ENCODE measurements around the gene SPPL2B.
"Not testable (repeated sequence)": the region's sequence is repeated elsewhere in the genome, so short reads cannot be mapped to it uniquely, and the experiment has no call there.

The SPPL2B gene, protein sequence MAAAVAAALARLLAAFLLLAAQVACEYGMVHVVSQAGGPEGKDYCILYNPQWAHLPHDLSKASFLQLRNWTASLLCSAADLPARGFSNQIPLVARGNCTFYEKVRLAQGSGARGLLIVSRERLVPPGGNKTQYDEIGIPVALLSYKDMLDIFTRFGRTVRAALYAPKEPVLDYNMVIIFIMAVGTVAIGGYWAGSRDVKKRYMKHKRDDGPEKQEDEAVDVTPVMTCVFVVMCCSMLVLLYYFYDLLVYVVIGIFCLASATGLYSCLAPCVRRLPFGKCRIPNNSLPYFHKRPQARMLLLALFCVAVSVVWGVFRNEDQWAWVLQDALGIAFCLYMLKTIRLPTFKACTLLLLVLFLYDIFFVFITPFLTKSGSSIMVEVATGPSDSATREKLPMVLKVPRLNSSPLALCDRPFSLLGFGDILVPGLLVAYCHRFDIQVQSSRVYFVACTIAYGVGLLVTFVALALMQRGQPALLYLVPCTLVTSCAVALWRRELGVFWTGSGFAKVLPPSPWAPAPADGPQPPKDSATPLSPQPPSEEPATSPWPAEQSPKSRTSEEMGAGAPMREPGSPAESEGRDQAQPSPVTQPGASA

DNA sequence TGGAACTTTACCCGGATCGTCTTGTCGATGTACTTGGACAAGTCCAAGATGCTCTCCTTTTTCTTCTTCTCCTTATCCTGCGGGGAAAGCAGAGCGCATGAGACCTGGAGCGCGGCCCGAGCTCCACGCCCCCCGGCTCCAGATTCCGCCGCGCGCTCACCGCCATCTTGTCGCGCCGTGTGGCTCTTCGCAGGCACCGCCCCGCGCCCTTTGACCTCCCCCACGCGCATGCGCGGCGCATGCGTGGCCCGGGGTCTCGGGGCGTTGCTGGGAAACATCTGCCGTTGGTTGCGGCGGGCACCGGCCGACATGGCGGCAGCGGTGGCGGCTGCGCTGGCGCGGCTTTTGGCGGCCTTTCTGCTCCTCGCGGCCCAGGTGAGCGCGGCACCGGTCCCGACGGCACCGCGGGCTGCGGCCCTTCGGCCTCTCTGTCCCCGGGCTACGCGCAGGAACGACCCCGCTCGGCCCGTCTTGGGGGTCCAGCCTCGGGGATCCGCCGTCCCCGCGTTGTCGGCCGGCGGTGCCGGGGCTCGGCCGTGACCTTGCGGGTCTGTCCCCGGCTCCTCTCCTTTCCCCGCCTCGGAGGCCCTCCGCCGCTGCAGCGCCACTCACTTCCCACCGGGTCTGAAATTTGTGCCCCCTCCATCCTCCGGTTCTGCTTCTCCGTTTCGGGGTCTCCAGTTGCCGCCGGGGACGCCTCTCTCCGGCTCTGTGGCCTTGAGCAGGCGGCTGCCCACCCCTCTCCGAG lies at the start of gene SPPL2B, which contains the start of gene LSM7:
Gene SPPL2B (plus strand): TSS at position 284 of the 748 bp plus-strand sequence. CDS start 26 bp downstream, at position 310.
Gene LSM7 (minus strand): TSS at position 186 of the 748 bp plus-strand sequence. CDS start 20 bp downstream, at position 166.
- DNase-seq (ENCODE audit: low read depth), result peak; percentile 50
- TF ChIP-seq CTCF (IDR thresholded peaks at IDR 0.05; ENCODE audit: low read depth, low read length, missing control alignments), result no peak
- H3K4me3 ChIP-seq (ENCODE audit: low read depth, low read length), result peak within 1 kb of the TSS; percentile 98

- DNase-seq (ENCODE audit: low read depth), result no peak
- H3K4me3 ChIP-seq (ENCODE audit: low read depth, low read length), result no peak overlapping the region
- no peak for TF ChIP-seq CTCF (IDR thresholded peaks at IDR 0.05; ENCODE audit: low read depth, low read length, missing control alignments)
These were observed 47.7 kb upstream of the SPPL2B start for GRCh38 chr19:2280633-2281264.

- not testable (repeated sequence) for H3K4me3 ChIP-seq (ENCODE audit: low read depth, low read length); DNase-seq (ENCODE audit: low read depth)
These were observed 47.0 kb upstream of the SPPL2B start for GRCh38 chr19:2281265-2282061.

GRCh38 chr19:2282062-2282861 lies 46.2 kb upstream of the SPPL2B start, which contains the start of gene PEAK3:
TSS of gene PEAK3 (minus strand) at chr19:2282175. CDS start at chr19:2280931, 1,244 bp downstream.
- TF ChIP-seq CTCF (IDR thresholded peaks at IDR 0.05; ENCODE audit: low read depth, low read length, missing control alignments), result no peak
- no peak for DNase-seq (ENCODE audit: low read depth)
- H3K4me3 ChIP-seq (ENCODE audit: low read depth, low read length), result no peak within 1 kb of the TSS

DNA sequence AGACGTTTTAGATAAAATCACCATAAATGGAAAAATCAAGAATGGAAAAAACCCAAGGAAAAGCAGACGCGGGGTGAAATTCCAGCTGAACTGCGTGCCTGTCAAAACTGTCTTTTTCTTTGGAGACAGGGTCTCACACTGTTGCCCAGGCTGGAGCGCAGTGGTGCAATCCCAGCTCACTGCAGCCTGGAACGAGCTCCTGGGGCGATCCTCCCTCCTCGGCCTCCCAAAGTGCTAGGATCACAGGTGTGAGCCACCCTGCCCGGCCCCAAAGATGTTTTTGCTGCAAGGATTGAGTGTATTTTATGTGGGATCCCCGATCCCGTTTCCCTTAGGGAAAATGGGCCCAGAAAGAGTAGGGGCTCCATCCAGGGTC lies 45.6 kb upstream of the SPPL2B start:
- no peak for TF ChIP-seq CTCF (IDR thresholded peaks at IDR 0.05; ENCODE audit: low read depth, low read length, missing control alignments)
- no peak overlapping the region for H3K4me3 ChIP-seq (ENCODE audit: low read depth, low read length)

GRCh38 chr19:2283835-2284507 lies 44.5 kb upstream of the SPPL2B start:
- TF ChIP-seq CTCF (IDR thresholded peaks at IDR 0.05; ENCODE audit: low read depth, low read length, missing control alignments), result no peak
- DNase-seq (ENCODE audit: low read depth), result no peak
- H3K4me3 ChIP-seq (ENCODE audit: low read depth, low read length), result no peak overlapping the region

More for the DNA sequence above, 45.6 kb upstream of the SPPL2B start:
- DNase-seq (ENCODE audit: low read depth), result no peak

Measured in GM12864 (cell line).